Activated CD8-positive, alpha-beta memory T cell treated with anti-CD3 and anti-CD28 coated beads for 48 hours (primary cell): ENCODE results near the gene MXI1.
"Not testable (repeated sequence)": the region's sequence is repeated elsewhere in the genome, so short reads cannot be mapped to it uniquely, and the experiment has no call there.

Experiments
- DNase-seq, 3 experiments: peaks; one replicate each; pipeline ENCODE4 v3.0.0-alpha.2; 2020; ENCODE audit warnings: low read depth in 2 of 3, low spot score in 2 of 3

Gene MXI1

DNA sequence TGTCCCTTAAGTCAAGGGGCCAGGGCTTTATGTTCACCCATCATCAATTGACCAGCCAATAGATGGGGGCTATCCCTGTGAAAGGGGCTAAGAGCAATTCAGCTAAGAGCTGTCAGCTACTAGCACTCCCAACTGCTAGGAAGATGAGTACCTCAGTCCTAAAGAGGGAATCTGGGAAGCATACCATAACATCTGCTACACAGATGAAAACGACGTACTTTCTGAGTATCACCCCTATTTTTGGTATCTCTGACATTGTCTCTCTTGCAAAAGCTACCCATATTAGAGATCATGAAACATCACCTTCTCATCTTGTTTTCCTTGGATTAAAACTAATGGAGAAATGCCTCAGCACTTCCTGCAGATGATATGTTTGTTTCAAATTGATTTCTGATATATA is 104.8 kb downstream of the MXI1 start:
- no peak for DNase-seq

DNA sequence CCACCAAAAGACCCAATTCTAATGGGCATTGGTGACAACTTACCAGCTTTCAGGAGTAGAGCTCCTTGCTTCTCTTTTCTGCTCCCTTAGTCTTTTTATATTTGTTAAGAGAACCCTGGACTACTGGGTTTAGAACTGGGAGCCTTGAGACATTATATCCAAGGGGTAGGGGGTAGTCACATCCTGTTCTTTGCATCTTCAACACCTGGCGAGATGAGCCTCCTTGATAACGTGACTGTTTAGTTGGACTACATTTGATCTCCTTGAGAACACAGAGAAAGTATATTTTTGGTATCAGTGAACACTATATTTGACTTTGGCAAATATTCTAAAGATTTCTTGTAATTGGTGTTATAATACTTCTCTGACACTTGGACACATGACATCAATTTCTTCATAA is 106.3 kb downstream of the MXI1 start:
- DNase-seq = no peak

DNA sequence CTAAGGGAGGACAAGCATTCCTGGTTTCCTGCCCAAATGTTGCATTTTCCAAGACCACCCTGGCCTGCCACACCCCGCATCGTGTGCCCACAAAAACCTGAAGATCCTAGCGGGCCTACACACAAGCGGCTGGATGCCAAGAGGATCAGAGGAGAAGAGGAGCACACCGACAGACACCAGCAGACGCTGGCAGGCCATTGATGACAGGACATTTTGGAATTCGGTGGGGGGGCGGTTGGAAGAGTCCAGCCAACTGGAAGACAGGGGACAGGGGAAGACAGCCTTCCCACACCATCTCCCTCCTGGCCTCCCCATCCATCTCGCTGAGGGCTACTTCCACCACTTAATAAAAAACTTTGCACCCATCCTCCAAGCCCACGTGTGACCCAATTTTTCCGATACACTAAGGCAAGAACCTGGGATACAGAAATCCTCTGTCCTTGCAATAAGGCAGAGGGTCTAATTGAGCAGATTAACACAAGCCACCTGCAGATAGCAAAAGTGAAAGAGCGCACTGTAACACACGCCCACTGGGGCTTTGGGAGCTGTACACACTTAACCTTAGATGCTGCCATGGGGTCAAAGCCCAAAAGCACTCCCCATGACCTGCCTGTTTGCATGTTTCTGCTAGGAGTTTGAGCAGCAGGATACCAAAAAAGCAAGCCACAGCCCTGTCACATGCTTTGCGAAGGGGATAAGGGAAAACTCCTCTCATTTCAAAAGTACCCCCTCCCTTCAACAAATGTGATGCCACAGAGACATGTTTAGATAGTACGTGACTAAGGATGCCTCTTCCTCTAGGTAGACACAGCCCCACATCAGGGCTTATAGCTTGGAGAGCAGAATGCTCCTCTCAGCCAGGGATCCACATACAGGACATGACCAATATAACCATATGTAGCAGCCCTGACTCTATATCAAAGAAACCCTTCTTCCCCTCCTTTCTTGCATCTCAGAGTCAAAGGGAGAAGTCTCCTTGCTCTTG is 110.8 kb downstream of the MXI1 start:
- no peak for DNase-seq

DNA sequence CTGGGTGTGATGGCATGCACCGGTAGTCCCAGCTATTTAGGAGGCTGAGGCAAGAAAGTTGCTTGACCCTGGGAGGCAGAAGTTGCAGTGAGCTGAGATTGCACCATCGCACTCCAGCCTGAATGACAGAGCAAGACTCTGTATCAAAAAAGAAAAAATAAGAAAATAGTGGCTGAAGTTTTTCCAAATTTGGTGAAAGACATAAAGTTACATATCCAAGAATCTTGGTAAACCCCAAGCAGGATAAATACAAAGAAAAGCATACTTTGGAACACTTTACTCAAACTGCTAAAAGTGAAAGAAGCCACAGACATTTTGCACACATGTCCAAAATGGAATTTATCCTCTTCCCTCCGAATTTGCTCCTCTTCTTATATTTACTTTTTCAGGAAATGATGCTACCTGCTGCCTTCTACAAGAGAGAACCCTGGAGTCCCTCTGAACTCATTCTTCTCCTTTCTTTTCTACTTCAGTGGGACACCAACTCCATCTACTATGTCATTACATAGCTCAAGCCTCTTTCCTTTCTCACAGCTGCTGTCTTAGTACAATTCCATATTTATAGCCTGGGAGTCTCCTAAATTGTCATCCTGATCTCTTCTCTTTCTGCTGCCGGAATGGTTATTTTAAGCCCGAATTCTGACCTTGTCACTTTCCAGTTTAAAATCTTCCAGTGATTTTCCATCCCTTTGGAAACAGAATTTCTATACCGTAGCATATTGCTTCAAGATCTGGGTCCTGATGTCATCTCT is 114.6 kb downstream of the MXI1 start:
- DNase-seq = no peak

DNA sequence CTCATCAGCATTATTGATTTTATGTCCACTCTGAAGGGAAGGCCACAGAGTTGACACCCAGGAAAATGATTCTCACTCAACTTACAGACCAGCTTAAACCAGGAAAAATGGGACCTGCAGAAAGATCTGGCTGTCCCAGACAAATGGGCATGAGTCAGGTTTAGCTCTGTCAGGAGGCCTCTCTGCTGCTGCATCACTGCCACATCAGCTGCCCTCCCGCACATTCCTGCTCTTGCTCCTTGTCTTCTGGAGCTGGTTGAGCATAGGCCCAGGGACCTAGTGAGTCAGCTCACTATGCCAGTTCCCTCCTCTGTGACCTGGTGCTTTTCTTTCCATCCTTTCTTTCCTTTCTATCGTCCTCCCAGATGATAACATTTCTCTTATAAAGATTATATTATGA is 116.1 kb downstream of the MXI1 start:
- no peak for DNase-seq

DNA sequence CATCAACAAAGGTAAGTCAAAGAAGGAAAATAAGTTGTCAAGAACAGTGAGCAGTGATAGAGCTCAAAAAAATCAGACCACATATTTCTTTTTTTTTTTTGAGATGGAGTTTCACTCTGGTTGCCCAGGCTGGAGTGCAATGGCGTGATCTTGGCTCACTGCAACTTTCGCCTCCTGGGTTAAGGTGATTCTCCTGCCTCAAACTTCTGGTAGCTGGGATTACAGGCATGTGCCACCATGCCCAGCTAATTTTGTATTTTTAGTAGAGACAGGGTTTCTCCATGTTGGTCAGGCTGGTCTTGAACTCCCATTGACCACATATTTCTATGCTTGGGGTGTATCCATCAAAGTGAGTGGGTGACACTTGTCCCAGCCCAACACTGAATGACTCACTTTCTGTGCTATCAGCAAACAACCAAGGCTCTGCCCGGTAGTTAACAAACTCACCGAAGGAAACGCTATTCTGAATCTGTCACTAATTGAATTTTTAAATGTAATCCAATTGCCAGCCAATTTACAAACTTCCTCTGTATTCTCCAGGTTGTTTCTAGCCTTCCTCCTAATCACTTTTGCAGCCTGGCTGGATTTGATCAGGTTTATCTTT is 116.9 kb downstream of the MXI1 start:
- DNase-seq = no peak

DNA sequence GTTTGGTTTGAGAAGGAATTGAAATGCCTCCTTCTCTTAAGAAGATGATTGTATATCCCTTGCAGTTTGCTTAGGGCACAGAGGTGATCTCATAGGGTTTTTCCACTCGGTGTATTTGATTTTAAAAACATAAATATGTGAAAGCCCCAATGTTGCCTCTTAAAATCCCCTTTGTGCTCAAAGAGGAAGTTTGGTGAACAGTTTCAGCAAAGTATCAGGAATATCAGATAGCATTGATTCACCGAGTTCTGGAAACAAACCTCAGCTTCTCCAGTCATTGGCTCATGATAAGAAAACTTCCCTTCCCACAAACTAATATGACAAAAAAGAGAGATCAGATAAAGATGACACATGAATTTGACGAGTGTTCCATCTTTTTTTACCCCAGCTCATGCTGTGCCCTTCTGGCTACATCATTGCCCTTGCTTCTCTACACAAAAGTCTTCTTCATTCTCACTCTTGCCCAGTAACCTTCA is 117.4 kb downstream of the MXI1 start:
- no peak for DNase-seq

DNA sequence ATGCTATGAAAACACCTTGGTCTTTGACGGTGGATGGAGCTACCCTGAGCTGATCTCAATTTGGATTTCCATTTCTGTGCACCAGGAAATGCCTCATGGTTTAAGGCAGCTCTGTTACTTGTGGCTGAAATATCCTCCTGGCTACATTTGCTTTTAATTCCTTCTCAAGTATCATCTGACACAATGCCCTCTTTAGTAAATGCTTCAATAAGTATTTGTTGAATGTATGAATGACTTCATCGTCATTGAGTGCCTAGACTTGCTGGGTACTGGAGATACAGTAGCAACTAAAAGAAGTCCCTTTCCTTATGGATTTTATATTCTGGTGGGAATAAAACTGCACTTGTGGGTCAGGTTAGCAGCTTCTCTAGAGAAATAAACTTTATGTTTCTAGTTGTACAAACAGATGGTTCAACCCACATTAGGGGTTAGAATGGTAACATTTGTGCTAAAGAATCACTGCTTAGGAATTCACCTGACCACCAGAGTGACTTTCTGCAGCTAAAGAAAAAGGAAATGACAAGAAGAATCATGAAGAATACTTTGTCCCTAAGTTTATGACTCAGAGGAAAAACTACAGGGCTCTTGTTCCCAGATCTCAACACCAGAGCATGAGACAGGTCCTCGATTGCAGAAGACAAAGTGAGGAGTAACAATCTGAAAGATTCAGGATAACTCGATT is 119.1 kb downstream of the MXI1 start:
- no peak for DNase-seq

DNA sequence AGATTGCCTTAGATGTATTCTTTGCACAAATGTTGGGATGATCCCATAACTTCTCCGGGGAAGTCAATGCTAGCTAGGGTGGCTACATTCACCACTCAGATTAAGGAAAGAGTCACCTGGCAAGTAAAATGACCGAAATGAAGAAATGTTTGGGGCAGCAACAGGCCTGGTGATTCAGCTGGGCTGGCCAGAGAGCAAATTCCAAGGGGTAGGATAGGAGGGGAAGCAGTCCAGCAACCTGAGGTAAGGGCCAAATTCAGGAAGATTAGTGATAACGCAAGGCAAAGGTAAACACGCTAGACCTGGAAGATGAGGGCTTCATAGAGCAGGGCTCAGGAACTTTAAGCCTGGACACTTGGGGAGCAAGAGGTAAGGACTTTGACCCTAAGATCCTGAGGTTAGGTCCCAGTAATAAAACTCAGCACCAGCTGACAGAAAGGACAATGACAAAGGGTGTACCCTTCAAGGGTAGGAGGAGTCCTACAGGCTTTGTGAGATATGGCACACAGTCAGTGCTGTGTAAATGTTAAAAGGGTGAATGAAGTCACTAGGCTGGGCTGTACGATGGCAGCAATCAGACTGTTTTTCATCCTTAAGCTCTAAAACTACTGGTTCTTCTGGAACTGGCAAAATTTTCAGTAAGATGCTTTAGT is 120.0 kb downstream of the MXI1 start:
- DNase-seq = no peak

DNA sequence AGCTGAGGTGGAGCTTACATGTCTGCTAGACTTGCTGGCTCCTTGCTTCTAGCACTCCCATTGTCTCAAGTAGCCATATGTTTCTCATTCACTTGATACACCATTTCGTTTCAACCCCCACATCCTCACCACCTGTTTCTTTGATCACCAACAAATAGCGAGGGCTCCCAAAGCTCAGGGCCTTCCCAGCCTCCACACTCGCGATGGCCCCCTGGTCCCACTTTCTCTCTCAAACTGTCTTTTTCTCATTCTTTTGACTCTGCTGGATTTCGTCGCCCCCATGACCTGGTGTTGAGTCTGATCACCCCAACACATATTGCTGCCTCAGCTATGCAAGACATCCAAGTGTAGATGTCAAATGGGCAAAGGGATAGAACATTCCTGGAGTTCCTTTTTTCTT is 123.3 kb downstream of the MXI1 start:
- no peak for DNase-seq

DNA sequence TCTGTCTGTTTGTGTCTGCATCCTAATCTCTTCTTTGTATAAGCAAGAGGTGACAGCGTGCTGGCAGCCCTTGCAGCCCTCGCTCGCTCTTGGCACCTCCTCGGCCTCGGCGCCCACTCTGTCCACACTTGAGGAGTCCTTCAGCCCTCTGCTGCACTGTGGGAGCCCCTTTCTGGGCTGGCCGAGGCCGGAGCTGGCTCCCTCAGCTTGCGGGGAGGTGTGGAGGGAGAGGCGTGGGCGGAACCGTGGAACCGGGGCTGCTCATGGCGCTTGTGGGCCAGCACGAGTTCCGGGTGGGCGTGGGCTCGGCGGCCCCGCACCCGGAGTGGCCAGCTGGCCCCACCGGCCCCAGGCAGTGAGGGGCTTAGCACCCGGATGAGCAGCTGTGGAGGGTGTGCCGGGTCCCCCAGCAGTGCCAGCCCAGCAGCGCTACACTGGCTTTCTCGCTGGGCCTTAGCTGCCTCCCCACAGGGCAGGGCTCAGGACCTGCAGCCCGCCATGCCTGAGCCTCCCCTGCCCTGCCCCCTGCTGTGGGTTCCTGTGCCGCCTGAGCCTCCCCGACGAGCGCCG is 123.9 kb downstream of the MXI1 start:
- not testable (repeated sequence) for DNase-seq

DNA sequence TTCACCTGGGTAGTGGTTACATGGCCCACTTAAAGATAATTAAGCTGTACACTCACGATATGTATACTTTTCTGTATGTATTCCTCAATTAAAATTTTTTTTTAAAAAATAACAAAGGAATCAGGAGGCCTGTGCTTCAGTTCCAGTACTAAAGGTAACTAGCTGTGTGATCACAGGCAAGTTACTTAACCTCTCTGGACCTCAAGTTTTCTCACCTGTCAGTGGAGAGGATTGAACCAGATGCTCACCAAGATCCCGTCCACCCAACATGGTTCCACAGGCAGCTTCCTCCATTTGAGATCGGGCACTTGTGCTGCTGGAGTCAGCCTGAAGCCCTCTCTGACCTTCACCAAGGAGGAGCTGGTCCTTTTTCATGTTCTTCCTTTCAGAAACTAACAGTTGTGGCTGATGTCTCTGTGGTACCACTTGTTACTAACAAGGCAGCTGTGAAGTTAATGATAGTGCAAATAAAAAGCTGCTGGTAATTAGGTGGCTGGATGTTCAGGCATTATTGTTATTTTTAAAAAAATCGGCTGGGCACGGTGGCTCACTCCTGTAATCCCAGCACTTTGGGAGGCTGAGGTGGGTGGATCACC is 126.8 kb downstream of the MXI1 start:
- DNase-seq = no peak

DNA sequence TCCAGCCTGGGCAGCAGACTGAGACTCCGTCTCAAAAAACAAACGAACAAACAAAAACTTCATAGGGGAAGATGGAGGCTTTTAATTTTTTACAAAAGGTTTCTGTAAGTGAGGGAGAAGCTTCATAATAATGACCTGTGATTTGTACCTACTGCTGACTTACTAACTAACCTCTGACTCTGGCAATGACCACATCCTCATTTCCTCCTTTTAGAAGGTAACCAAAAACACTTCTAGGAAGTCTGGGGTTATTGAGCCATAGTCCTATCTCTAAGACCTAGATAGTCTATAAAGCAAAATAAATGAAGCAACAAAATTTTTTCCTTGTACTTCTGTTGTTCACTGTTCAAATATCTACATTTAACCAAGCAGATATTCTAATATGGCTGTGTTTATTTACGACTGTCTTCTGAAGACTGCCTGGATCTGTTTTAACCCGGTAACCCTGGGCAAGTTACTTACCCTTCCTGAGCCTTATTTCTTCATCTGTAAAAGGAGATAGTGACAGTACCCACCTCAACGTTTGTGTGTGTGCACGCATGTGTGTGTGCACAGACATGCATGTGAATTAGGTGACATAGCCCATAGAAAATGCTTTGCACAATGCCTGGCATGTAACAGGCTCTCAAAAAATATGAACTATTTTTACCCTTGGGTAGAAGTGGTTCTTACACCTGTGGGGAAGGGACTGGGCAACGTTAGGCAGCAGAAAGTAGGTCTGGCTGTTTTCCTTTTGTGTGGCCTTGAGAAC is 128.1 kb downstream of the MXI1 start:
- DNase-seq = no peak

DNA sequence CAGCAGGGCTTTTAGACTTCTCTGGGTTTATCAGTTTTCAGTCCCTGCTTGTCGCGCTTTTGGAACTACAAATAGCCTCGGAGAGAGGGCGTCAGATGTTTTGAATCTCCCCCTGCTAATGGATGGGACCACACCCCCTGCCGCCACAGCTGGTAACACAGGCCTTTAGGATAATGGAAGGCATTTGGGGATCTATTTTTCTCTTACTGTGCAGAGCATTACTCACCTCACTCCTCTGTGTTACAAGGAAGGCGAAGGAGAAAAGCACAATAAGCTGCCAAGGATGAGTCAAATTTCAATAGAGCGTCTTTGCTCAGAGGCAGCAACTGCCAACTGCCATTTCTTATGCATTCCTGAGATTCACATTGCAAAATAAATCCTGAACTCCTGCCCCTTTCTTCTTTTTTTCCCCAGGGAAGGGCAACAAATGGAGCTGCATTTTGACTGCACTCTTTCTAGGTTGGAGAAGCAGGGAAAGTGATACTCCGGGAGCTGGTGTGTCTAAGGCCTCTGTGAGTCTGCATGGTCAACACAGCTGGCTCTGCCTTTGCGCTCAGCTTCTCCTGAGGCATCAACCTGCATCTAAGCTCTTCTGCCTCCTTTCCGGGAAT is 128.8 kb downstream of the MXI1 start:
- DNase-seq = no peak
